GM06990 (cell line): Measurements from ENCODE around the gene TSPAN13.

Source experiments
- DNase-seq: peaks from one replicate; pipeline ENCODE4 v3.0.0-alpha.2; 2011; ENCODE audit not compliant: insufficient read length; ENCODE audit errors: extremely low read depth
- H3K27me3 ChIP-seq: replicated peaks from 2 replicates; pipeline ENCODE4 v1.6.0; 2011; ENCODE audit warnings: low read length; ENCODE audit not compliant: control insufficient read depth, insufficient read depth
- H3K36me3 ChIP-seq: 2 replicates; pipeline ENCODE4 v1.5.1; 2011; ENCODE audit warnings: low read length; ENCODE audit not compliant: control insufficient read depth, insufficient read depth
- H3K4me3 ChIP-seq: replicated peaks from 2 replicates; pipeline ENCODE4 v1.5.1; 2011; ENCODE audit warnings: low read depth, mild to moderate bottlenecking, control low read depth, low read length
- TF ChIP-seq, protein P1 (sequence below): IDR thresholded peaks from 2 replicates; pipeline ENCODE4 v1.5.1; 2011; ENCODE audit warnings: low read length, control low read depth, mild to moderate bottlenecking, inconsistent platforms; ENCODE audit not compliant: insufficient read depth, poor library complexity, severe bottlenecking

Gene TSPAN13

DNA sequence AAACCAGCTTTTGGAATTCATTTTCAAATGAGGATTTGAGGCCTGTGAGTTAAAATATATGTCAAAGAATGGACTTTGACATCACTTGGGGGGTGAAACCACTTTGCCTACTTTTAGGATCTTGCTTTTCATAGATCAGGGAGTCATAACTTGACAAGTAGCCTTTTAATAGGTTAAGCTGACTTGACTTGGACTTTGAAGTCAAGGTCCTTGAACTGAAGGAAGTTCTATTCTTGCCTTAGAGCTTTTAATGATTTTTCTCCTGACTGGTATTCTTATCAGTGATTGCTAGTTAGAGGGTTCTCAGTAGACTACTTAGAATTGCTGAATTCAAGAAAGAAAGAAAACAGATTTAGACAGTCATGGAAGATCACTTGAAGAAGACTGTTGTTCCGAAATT lies 33.6 kb downstream of the TSPAN13 start:
- TF ChIP-seq, protein P1, sequence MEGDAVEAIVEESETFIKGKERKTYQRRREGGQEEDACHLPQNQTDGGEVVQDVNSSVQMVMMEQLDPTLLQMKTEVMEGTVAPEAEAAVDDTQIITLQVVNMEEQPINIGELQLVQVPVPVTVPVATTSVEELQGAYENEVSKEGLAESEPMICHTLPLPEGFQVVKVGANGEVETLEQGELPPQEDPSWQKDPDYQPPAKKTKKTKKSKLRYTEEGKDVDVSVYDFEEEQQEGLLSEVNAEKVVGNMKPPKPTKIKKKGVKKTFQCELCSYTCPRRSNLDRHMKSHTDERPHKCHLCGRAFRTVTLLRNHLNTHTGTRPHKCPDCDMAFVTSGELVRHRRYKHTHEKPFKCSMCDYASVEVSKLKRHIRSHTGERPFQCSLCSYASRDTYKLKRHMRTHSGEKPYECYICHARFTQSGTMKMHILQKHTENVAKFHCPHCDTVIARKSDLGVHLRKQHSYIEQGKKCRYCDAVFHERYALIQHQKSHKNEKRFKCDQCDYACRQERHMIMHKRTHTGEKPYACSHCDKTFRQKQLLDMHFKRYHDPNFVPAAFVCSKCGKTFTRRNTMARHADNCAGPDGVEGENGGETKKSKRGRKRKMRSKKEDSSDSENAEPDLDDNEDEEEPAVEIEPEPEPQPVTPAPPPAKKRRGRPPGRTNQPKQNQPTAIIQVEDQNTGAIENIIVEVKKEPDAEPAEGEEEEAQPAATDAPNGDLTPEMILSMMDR = no peak
- DNase-seq = no peak
- no peaks in the 10 kb centered on the region for H3K27me3 ChIP-seq
- H3K4me3 ChIP-seq = no peak overlapping the region
- no peaks in the 10 kb centered on the region for H3K36me3 ChIP-seq

DNA sequence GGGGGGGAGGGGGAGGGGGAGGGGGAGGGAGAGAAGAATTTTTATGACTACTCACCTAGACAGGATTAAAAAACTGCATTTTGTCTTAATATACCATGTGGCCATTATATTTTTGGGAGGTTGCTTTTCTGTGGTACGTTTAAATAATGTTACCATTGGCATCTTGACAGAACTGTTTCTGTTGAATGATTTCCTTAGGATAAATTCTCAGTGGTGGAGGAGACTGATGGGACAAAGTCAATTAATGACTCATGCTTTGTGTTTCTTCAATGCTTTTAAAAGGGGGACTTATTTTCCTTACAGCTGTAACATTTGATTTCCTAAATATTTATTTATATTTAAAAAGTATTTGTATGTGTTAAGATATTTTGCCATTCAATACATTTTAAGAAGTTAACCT lies 37.5 kb downstream of the TSPAN13 start:
- DNase-seq = no peak
- no peaks in the 10 kb centered on the region for H3K27me3 ChIP-seq
- no peak overlapping the region for H3K4me3 ChIP-seq
- no peaks in the 10 kb centered on the region for H3K36me3 ChIP-seq
- TF ChIP-seq, protein P1 = no peak

DNA sequence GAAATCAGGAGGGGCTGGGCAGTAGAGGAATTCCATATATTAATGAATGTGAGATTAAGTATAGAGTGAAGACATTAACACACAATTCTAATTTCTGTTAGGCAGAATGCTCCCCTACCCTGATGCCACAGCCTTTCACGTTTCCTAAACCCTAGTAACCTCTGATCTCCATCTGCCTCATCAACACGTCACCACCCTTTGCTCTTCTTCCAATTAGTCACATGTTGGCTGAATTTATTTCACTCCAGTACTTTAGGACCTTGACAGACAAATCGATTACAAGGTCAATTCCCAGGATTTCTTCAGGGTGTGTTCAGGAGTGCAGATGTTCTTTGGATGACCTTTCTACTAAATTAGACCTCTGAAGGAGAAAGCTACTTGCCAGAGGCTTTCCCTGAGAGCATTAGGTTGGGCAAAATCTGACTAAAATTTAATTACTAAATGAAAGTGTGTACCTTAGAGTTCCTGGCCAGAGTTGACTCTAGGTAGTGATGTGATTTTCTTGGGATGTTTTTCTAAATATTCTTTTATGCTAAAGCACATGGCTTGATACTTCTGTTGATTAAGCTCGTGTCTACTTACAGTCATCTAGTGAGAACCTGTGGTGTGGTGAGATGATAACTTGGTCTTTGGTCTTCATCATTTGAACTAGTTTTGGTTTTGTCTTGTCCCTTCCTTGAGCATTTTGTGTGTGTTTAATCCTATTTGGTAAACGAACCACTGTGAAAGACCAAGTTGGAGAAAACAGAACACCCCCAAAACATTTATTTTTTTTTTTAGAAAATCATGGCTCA lies 38.5 kb downstream of the TSPAN13 start:
- no peaks in the 10 kb centered on the region for H3K36me3 ChIP-seq
- TF ChIP-seq, protein P1 = no peak
- no peak overlapping the region for H3K4me3 ChIP-seq
- H3K27me3 ChIP-seq = no peaks in the 10 kb centered on the region
- DNase-seq = no peak

DNA sequence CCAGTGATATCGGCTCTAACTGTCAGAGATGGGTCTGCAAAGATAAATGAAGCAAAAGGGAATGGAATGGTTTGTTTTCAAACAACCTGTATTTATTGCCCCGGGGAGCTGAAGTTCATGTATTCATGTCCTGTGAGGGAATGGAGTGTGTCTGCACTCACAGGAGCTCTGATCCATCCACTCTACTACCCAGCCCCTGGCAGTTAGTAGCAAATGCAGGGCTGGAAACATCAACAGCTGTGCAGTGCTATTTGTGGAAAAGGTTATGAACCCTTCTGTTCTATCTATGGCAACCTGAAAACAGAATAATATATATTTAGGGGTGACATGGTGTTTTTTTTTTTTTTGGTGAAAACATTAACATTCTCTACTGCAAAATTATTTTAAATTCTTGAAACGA lies 41.4 kb downstream of the TSPAN13 start:
- TF ChIP-seq, protein P1 = no peak
- Histone ChIP-seq H3K4me3 (no peak overlapping the region), H3K36me3 (no peaks in the 10 kb centered on the region), H3K27me3 (no peaks in the 10 kb centered on the region)
- DNase-seq = no peak

DNA sequence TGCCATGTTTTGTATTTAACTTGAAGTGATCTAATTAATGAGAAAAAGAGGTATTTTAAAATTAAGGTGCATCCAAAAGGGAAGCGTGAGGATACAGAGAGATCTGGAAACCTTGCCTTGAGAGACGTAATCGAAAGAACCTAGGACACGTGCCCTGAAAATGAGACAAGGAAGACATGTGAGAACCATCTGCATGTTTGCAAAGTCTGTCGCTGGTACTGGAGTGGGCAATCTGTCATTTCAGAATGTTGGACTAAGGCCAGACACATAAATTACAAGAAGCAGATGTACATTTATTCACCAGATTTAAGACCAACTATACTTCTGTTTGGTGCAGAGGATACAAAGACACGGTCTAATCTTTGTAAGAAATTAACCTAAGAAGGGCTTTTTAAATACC lies 42.1 kb downstream of the TSPAN13 start:
- no peaks in the 10 kb centered on the region for H3K36me3 ChIP-seq
- no peak for DNase-seq
- TF ChIP-seq, protein P1 = no peak
- H3K4me3 ChIP-seq = no peak overlapping the region
- no peaks in the 10 kb centered on the region for H3K27me3 ChIP-seq
